Endothelial cell of umbilical vein (primary cell): ENCODE measurements around the gene GTF3C1. TPM values are rescaled to one million over a fixed set of nuclear protein-coding genes. Genes with fewer than 3 reads are reported as not detected.

Source experiments
- BruUV-seq: library from RNA; stranded (reverse); fragments of 400-500 nt; replicated peaks from 2 replicates; lab custom pipeline; 2021; lab: Mats Ljungman, UMichigan
- CTCF ChIA-PET: fragments of 300-600, 350-600 bp; sonication (Branson Sonifier 250); formaldehyde crosslinking; loops from one replicate; lab custom pipeline; 2021; ENCODE audit warnings: antibody characterized with exemption, inconsistent platforms; lab: Charles Lee
- POLR2A ChIA-PET: fragments of 300-600, 350-600 bp; sonication (Branson Sonifier 250); formaldehyde crosslinking; loops from one replicate; lab custom pipeline; 2021; ENCODE audit warnings: antibody characterized with exemption, inconsistent platforms; lab: Charles Lee
- DNase-seq: peaks from one replicate; pipeline ENCODE4 v3.0.0-alpha.2; 2011; ENCODE audit warnings: low read depth, low spot score
- FAIRE-seq: peaks from 2 replicates; lab custom pipeline; 2011; peaks lifted over from hg19 to GRCh38; lab: Jason Lieb, UNC
- H2AFZ ChIP-seq: 2 replicates; pipeline ENCODE4 v1.6.0; 2012; ENCODE audit warnings: low read depth, low read length, control low read depth, inconsistent platforms
- H3K27ac ChIP-seq: 2 replicates; pipeline ENCODE4 v1.5.1; 2011; ENCODE audit warnings: low read depth, mild to moderate bottlenecking, control low read depth, low read length, moderate library complexity; ENCODE audit not compliant: insufficient read depth
- H3K27me3 ChIP-seq, 2 experiments: 2 replicates each; pipeline versions ENCODE4 v1.6.0 to v1.6.1; 2011; ENCODE audit warnings: low read length in 2 of 2, mixed read lengths in 1 of 2; ENCODE audit not compliant: control insufficient read depth in 2 of 2, insufficient read depth in 2 of 2
- H3K36me3 ChIP-seq, 2 experiments: 2 replicates in 1 of 2; 3 replicates in 1 of 2; pipeline ENCODE4 v1.5.1; 2011; ENCODE audit warnings: low read length in 2 of 2, mild to moderate bottlenecking in 1 of 2, moderate library complexity in 1 of 2; ENCODE audit not compliant: control insufficient read depth in 2 of 2, insufficient read depth in 2 of 2; ENCODE audit errors: extremely low read depth in 1 of 2
- H3K4me1 ChIP-seq: 3 replicates; pipeline ENCODE4 v1.5.1; 2011; ENCODE audit warnings: mild to moderate bottlenecking, low read length; ENCODE audit not compliant: control insufficient read depth, insufficient read depth; ENCODE audit errors: extremely low read depth
- H3K4me2 ChIP-seq: 2 replicates; pipeline ENCODE4 v1.6.1; 2011; ENCODE audit warnings: low read length, control low read depth, mixed read lengths; ENCODE audit not compliant: insufficient read depth
- H3K4me3 ChIP-seq, 3 experiments: fragments of 200-600 bp in 1 of 3; sonication (generic), shearing (Covaris generic) in 1 of 3; replicated peaks in 1 of 3; 2 replicates each; pipeline ENCODE4 v1.5.1; 2011 to 2016; ENCODE audit warnings: control low read depth in 3 of 3, low read length in 3 of 3, mild to moderate bottlenecking in 2 of 3, inconsistent platforms in 1 of 3, low read depth in 1 of 3, moderate library complexity in 1 of 3; ENCODE audit not compliant: insufficient read depth in 1 of 3
- H3K79me2 ChIP-seq: 2 replicates; pipeline ENCODE4 v1.6.0; 2012; ENCODE audit warnings: low read length, inconsistent platforms; ENCODE audit not compliant: control insufficient read depth, insufficient read depth
- H3K9ac ChIP-seq: replicated peaks from 2 replicates; pipeline ENCODE3; 2011; ENCODE audit warnings: low read length, control low read depth; ENCODE audit not compliant: insufficient read depth; ENCODE audit errors: extremely low read depth
- H3K9me1 ChIP-seq: replicated peaks from 3 replicates; pipeline ENCODE4 v1.6.0; 2011; ENCODE audit warnings: mild to moderate bottlenecking, low read length; ENCODE audit not compliant: control insufficient read depth, insufficient read depth; ENCODE audit errors: extremely low read depth
- H3K9me3 ChIP-seq: replicated peaks from 2 replicates; pipeline ENCODE4 v1.5.1; 2012; ENCODE audit warnings: low read length, inconsistent platforms; ENCODE audit not compliant: control insufficient read depth, insufficient read depth
- H4K20me1 ChIP-seq: replicated peaks from 2 replicates; pipeline ENCODE3; 2011; ENCODE audit warnings: mild to moderate bottlenecking, low read length; ENCODE audit not compliant: control insufficient read depth, insufficient read depth; ENCODE audit errors: extremely low read depth
- EZH2 ChIP-seq: IDR thresholded peaks from 2 replicates; pipeline ENCODE4 v1.6.1; 2012; ENCODE audit warnings: borderline replicate concordance, low read depth, mild to moderate bottlenecking, moderate library complexity, low read length, inconsistent platforms; ENCODE audit not compliant: severe bottlenecking
- FOS ChIP-seq: IDR thresholded peaks from 2 replicates; pipeline ENCODE4 v1.6.1; 2011; ENCODE audit warnings: mild to moderate bottlenecking, low read length, moderate library complexity, borderline replicate concordance; ENCODE audit not compliant: insufficient read depth
- GATA2 ChIP-seq: IDR thresholded peaks from 2 replicates; pipeline ENCODE4 v1.7.0; 2011; ENCODE audit warnings: low read depth, mild to moderate bottlenecking, moderate library complexity, mixed read lengths, low read length; ENCODE audit not compliant: insufficient read length, insufficient read depth
- JUN ChIP-seq: IDR thresholded peaks from 2 replicates; pipeline ENCODE4 v1.6.1; 2011; ENCODE audit warnings: borderline replicate concordance, low read depth; ENCODE audit not compliant: insufficient read length, insufficient read depth
- MYC ChIP-seq: IDR thresholded peaks from one replicate; pipeline ENCODE4 v1.6.1; 2011; ENCODE audit warnings: mild to moderate bottlenecking, low read depth, low read length
- POLR2A ChIP-seq: IDR thresholded peaks from 2 replicates; pipeline ENCODE4 v1.6.1; 2012; ENCODE audit warnings: low read depth, mild to moderate bottlenecking, control low read depth, low read length
- POLR2AphosphoS5 ChIP-seq: IDR thresholded peaks from 2 replicates; pipeline ENCODE4 v1.6.1; 2012; ENCODE audit warnings: low read depth, mild to moderate bottlenecking, control low read depth, low read length, moderate library complexity; ENCODE audit not compliant: insufficient read depth
- dilution Hi-C: fragments of 300-500 bp; cut with MboI; formaldehyde crosslinking; loops from one replicate; pipeline ENCODE4 v1.15.0; 2019; ENCODE audit warnings: low sequenced_read_pairs; ENCODE audit not compliant: extremely low pct_ligation_motif_present
- intact Hi-C: fragments of 100-400 bp; cut with micrococcal nuclease; formaldehyde crosslinking; loops from one replicate; pipeline ENCODE4 v1.10.0; 2022
- polyA plus RNA-seq, 4 experiments: library from polyadenylated mRNA; depleted of rRNA in 3 of 4; stranded (reverse) in 3 of 4; unstranded in 1 of 4; fragments of >200 nt; gene quantifications; 2 replicates each; pipeline versions ENCODE4 v1.2.1 to v1.2.3, GENCODE V29; 2011 to 2012; ENCODE audit warnings: missing spikeins in 1 of 4
- total RNA-seq: library from RNA; stranded (reverse); gene quantifications from 2 replicates; pipeline ENCODE4 v1.2.3, GENCODE V29; 2021
- TF ChIP-seq, protein P1 (sequence below): IDR thresholded peaks from 2 replicates; pipeline ENCODE4 v1.6.1; 2011; ENCODE audit not compliant: insufficient read depth, insufficient read length
- TF ChIP-seq, protein P2 (sequence below), 2 donors: IDR thresholded peaks; 1 replicate in 1 of 2; 2 replicates in 1 of 2; pipeline ENCODE4 v1.5.1; 2011; ENCODE audit warnings: low read length in 2 of 2, mild to moderate bottlenecking in 2 of 2, moderate library complexity in 2 of 2, control low read depth in 1 of 2, inconsistent platforms in 1 of 2, low read depth in 1 of 2; ENCODE audit not compliant: insufficient read depth in 1 of 2; ENCODE audit errors: extremely low read depth in 1 of 2

GTF3C1 gene
- total and polyA plus RNA-seq, 2 donors (not counting 3 experiments of a cell fraction or from before 2014, with no cell fraction given): 58.1 to 86.1 TPM

- no peaks in the 10 kb centered on the region for H3K79me2 ChIP-seq
- no peak overlapping the region for H3K9ac ChIP-seq
- H3K4me2 ChIP-seq: no peak overlapping the region
- BruUV-seq: no TSS peak
- H3K36me3 ChIP-seq: peaks cover 40 to 73% of the 10 kb centered on the region in 2 experiments
- no peak overlapping the region for H2AFZ ChIP-seq
- H3K4me1 ChIP-seq: no peaks in the 10 kb centered on the region
- no peaks in the 10 kb centered on the region for H3K9me3 ChIP-seq
- POLR2A ChIA-PET: no interaction called here
- no peak for FAIRE-seq
- H3K27me3 ChIP-seq: no peaks in the 10 kb centered on the region
- no peak overlapping the region for H3K27ac ChIP-seq
- no peaks in the 10 kb centered on the region for H3K9me1 ChIP-seq
- intact Hi-C loops (no loop called here), dilution Hi-C loops (no loop called here)
- CTCF ChIA-PET: interaction anchor here (1.8 kb wide), 1 partner anchor 17 kb away, joined by 6 read pairs; no protein-coding TSS in a partner anchor
- no peaks in the 10 kb centered on the region for H4K20me1 ChIP-seq
- TF ChIP-seq EZH2: no peak
- no peak for TF ChIP-seq POLR2AphosphoS5
- TF ChIP-seq JUN: no peak
- TF ChIP-seq GATA2: no peak
- TF ChIP-seq, protein P1, sequence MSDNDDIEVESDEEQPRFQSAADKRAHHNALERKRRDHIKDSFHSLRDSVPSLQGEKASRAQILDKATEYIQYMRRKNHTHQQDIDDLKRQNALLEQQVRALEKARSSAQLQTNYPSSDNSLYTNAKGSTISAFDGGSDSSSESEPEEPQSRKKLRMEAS: no peak
- no peak for TF ChIP-seq MYC
- TF ChIP-seq POLR2A: no peak
- TF ChIP-seq, protein P2, sequence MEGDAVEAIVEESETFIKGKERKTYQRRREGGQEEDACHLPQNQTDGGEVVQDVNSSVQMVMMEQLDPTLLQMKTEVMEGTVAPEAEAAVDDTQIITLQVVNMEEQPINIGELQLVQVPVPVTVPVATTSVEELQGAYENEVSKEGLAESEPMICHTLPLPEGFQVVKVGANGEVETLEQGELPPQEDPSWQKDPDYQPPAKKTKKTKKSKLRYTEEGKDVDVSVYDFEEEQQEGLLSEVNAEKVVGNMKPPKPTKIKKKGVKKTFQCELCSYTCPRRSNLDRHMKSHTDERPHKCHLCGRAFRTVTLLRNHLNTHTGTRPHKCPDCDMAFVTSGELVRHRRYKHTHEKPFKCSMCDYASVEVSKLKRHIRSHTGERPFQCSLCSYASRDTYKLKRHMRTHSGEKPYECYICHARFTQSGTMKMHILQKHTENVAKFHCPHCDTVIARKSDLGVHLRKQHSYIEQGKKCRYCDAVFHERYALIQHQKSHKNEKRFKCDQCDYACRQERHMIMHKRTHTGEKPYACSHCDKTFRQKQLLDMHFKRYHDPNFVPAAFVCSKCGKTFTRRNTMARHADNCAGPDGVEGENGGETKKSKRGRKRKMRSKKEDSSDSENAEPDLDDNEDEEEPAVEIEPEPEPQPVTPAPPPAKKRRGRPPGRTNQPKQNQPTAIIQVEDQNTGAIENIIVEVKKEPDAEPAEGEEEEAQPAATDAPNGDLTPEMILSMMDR (IDR thresholded peaks at IDR 0.05; ENCODE audit: extremely low read depth in 1 of 2, insufficient read depth in 1 of 2, low read depth in 1 of 2, low read length in 2 of 2): no peak
- no peak for TF ChIP-seq FOS
- no peak for DNase-seq
- no peak overlapping the region for H3K4me3 ChIP-seq
These were observed 50.6 kb downstream of the GTF3C1 start for GRCh38 chr16:27498916-27499658.
